H9 (cell line): ENCODE results near the gene PARVB. TPM values are rescaled to one million over a fixed set of nuclear protein-coding genes. Genes with fewer than 3 reads are reported as not detected.

Experiments used
- DNase-seq: peaks from one replicate; pipeline ENCODE4 v3.0.0-alpha.2; 2017
- H2AFZ ChIP-seq: one replicate; pipeline ENCODE4 v1.6.1; 2013; ENCODE audit warnings: mild to moderate bottlenecking, low read length, control low read depth, moderate library complexity
- H2AK5ac ChIP-seq: 2 replicates; pipeline ENCODE4 v1.6.1; 2013; ENCODE audit warnings: low read length, control low read depth, mixed read lengths; ENCODE audit not compliant: insufficient read length
- H2BK120ac ChIP-seq: one replicate; pipeline ENCODE4 v1.6.1; 2013; ENCODE audit warnings: low read depth, mild to moderate bottlenecking, low read length, control low read depth, inconsistent platforms; ENCODE audit not compliant: poor library complexity, severe bottlenecking
- H2BK12ac ChIP-seq: 2 replicates; pipeline ENCODE4 v1.6.1; 2013; ENCODE audit warnings: low read length, control low read depth, mixed read lengths, low read depth; ENCODE audit not compliant: insufficient read length
- H2BK15ac ChIP-seq: 2 replicates; pipeline ENCODE4 v1.6.1; 2013; ENCODE audit warnings: low read depth, low read length, control low read depth
- H2BK20ac ChIP-seq: one replicate; pipeline ENCODE4 v1.6.1; 2013; ENCODE audit warnings: low read depth, mild to moderate bottlenecking, low read length, control low read depth, inconsistent platforms; ENCODE audit not compliant: poor library complexity, severe bottlenecking
- H2BK5ac ChIP-seq: 2 replicates; pipeline ENCODE4 v1.6.1; 2013; ENCODE audit warnings: low read length, control low read depth, mixed read lengths; ENCODE audit not compliant: insufficient read length
- H3K14ac ChIP-seq: 2 replicates; pipeline ENCODE4 v1.6.1; 2013; ENCODE audit warnings: low read length, control low read depth; ENCODE audit not compliant: insufficient read depth
- H3K18ac ChIP-seq: 2 replicates; pipeline ENCODE4 v1.6.1; 2013; ENCODE audit warnings: low read depth, mild to moderate bottlenecking, mixed read lengths, low read length, control low read depth; ENCODE audit not compliant: insufficient read length
- H3K23ac ChIP-seq: 2 replicates; pipeline ENCODE4 v1.6.1; 2013; ENCODE audit warnings: low read length, control low read depth, mixed read lengths, low read depth; ENCODE audit not compliant: insufficient read length
- H3K23me2 ChIP-seq: 2 replicates; pipeline ENCODE4 v1.6.1; 2013; ENCODE audit warnings: low read depth, mild to moderate bottlenecking, mixed read lengths, low read length, control low read depth; ENCODE audit not compliant: insufficient read length, poor library complexity, severe bottlenecking
- H3K27ac ChIP-seq: 2 replicates; pipeline ENCODE4 v1.5.1; 2013; ENCODE audit warnings: low read length, control low read depth, mixed read lengths, low read depth; ENCODE audit not compliant: insufficient read length
- H3K27me3 ChIP-seq: 2 replicates; pipeline ENCODE4 v1.6.1; 2013; ENCODE audit warnings: low read length, control low read depth, inconsistent platforms; ENCODE audit not compliant: insufficient read depth
- H3K4ac ChIP-seq: 2 replicates; pipeline ENCODE4 v1.6.1; 2013; ENCODE audit warnings: low read depth, mild to moderate bottlenecking, control low read depth, inconsistent platforms, low read length, moderate library complexity
- H3K4me1 ChIP-seq: 2 replicates; pipeline ENCODE4 v1.6.1; 2013; ENCODE audit warnings: low read length, control low read depth, inconsistent platforms; ENCODE audit not compliant: insufficient read depth
- H3K4me2 ChIP-seq: 2 replicates; pipeline ENCODE4 v1.6.1; 2013; ENCODE audit warnings: low read length, control low read depth, mixed read lengths; ENCODE audit not compliant: insufficient read length, insufficient read depth
- H3K56ac ChIP-seq: 2 replicates; pipeline ENCODE4 v1.6.1; 2013; ENCODE audit warnings: low read depth, mild to moderate bottlenecking, mixed read lengths, low read length, control low read depth; ENCODE audit not compliant: insufficient read length
- H3K79me1 ChIP-seq: 2 replicates; pipeline ENCODE4 v1.6.1; 2013; ENCODE audit warnings: low read depth, mild to moderate bottlenecking, moderate library complexity, low read length, control low read depth, inconsistent platforms; ENCODE audit not compliant: insufficient read depth, poor library complexity, severe bottlenecking
- H3K79me2 ChIP-seq: 2 replicates; pipeline ENCODE4 v1.6.1; 2013; ENCODE audit warnings: low read length, control low read depth, inconsistent platforms; ENCODE audit not compliant: insufficient read depth
- H3K9ac ChIP-seq: 2 replicates; pipeline ENCODE4 v1.6.1; 2013; ENCODE audit warnings: low read length, control low read depth, mixed read lengths; ENCODE audit not compliant: insufficient read length; ENCODE audit errors: extremely low read depth
- H3K9me3 ChIP-seq: one replicate; pipeline ENCODE4 v1.6.1; 2013; ENCODE audit warnings: low read depth, low read length, inconsistent platforms; ENCODE audit not compliant: control insufficient read depth
- H3T11ph ChIP-seq: one replicate; pipeline ENCODE4 v1.6.1; 2013; ENCODE audit warnings: mild to moderate bottlenecking, low read length, control low read depth, inconsistent platforms
- H4K20me1 ChIP-seq: one replicate; pipeline ENCODE4 v1.6.1; 2013; ENCODE audit not compliant: control insufficient read depth, insufficient read length, insufficient read depth
- H4K5ac ChIP-seq: 2 replicates; pipeline ENCODE4 v1.6.1; 2013; ENCODE audit warnings: low read depth, mild to moderate bottlenecking, mixed read lengths, low read length, control low read depth; ENCODE audit not compliant: insufficient read length
- H4K8ac ChIP-seq: replicated peaks from 2 replicates; pipeline ENCODE4 v1.6.1; 2013; ENCODE audit warnings: low read length, control low read depth, mixed read lengths, low read depth; ENCODE audit not compliant: insufficient read length
- H4K91ac ChIP-seq: 2 replicates; pipeline ENCODE4 v1.6.1; 2013; ENCODE audit warnings: low read depth, mild to moderate bottlenecking, moderate library complexity, mixed read lengths, low read length, control low read depth; ENCODE audit not compliant: insufficient read length
- H3K27ac Mint-ChIP-seq, 3 experiments: 2 replicates in 2 of 3; 3 replicates in 1 of 3; pipeline ENCODE4 v1.8.0; 2020 to 2021; ENCODE audit warnings: mixed read lengths in 3 of 3, mild to moderate bottlenecking in 1 of 3, moderate library complexity in 1 of 3
- H3K27me3 Mint-ChIP-seq: 2 replicates; pipeline ENCODE4 v1.8.0; 2021; ENCODE audit warnings: low read depth, mild to moderate bottlenecking, moderate library complexity, mixed read lengths
- H3K36me3 Mint-ChIP-seq, 3 experiments: 2 replicates in 2 of 3; 3 replicates in 1 of 3; pipeline ENCODE4 v1.8.0; 2020 to 2021; ENCODE audit warnings: low read depth in 3 of 3, mixed read lengths in 3 of 3; ENCODE audit not compliant: insufficient read depth in 1 of 3
- H3K4me1 Mint-ChIP-seq, 2 experiments: 2 replicates each; pipeline ENCODE4 v1.8.0; 2020; ENCODE audit warnings: mixed read lengths in 2 of 2
- H3K4me3 Mint-ChIP-seq, 2 experiments: 2 replicates in 1 of 2; 3 replicates in 1 of 2; pipeline ENCODE4 v1.8.0; 2020 to 2021; ENCODE audit warnings: mild to moderate bottlenecking in 2 of 2, mixed read lengths in 2 of 2, moderate library complexity in 1 of 2
- H3K9me3 Mint-ChIP-seq, 2 experiments: 2 replicates in 1 of 2; 3 replicates in 1 of 2; pipeline ENCODE4 v1.8.0; 2020; ENCODE audit warnings: mild to moderate bottlenecking in 2 of 2, mixed read lengths in 2 of 2, moderate library complexity in 1 of 2
- WGBS: extraction: QIAGEN DNeasy Blood & Tissue Kit; methylation state at CpG from one replicate; pipeline ENCODE4 v1.1.7; 2013; ENCODE audit warnings: missing lambda C conversion rate, low lambda C conversion rate, mixed read lengths; ENCODE audit not compliant: insufficient read length; ENCODE audit errors: extremely low coverage; 5-methylcytosine and 5-hydroxymethylcytosine counted together
- total RNA-seq: library from RNA; stranded (reverse); gene quantifications from 2 replicates; pipeline ENCODE4 v1.2.1, GENCODE V29; 2021
- TF ChIP-seq, protein P1 (sequence below): fragments of 200-600 bp; sonication (generic); conservative IDR thresholded peaks from 3 replicates; pipeline ENCODE4 v1.8.0; 2021; ENCODE audit warnings: antibody characterized with exemption, mild to moderate bottlenecking

PARVB gene
- total RNA-seq, 1 experiment from 2014 or later: 15.6 TPM

DNA sequence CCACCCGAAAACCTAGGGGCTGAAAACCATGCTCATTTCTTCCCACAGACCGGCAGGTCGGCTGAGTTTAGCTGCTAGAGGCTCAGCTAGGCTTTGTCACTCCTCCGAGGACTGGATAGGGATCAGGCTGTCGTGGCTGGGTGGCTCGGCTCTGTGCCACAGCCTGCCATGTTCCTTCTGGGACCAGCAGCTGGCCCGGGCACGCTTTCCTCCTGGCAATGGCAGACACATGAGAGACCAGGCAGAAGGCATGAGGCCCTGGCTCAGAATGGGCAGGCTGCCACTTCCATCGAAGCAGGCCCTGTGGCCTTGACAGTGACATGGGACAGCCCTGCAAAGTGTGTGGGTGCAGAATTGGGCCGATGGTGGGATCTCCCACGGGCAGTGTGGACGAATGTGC is 177.6 kb downstream of the PARVB start:
- Mint-ChIP-seq H3K27me3 (peaks cover 7% of the 10 kb centered on the region), H3K4me1 (peaks cover 0 to 4% of the 10 kb centered on the region in 2 experiments; a peak in 2 of 4 replicates), H3K9me3 (no peaks in the 10 kb centered on the region), H3K27ac (0 out of 7 replicates have a peak overlapping the region, but pooled peaks of 1 of the 3 experiments have one; percentile 49), H3K4me3 (no peak overlapping the region), H3K36me3 (no peaks in the 10 kb centered on the region; a peak in 1 of 7 replicates)
- no peak overlapping the region for H2BK20ac ChIP-seq
- H2BK15ac ChIP-seq: no peak overlapping the region
- no peaks in the 10 kb centered on the region for H3K27me3 ChIP-seq
- H4K5ac ChIP-seq: no peak overlapping the region
- no peak for DNase-seq
- no peaks in the 10 kb centered on the region for H3K9me3 ChIP-seq
- no peak overlapping the region for H3K23ac ChIP-seq
- WGBS: no CpG with 5 or more reads among the region's 12 CpGs
- H2AFZ ChIP-seq: no peak overlapping the region
- H2BK12ac ChIP-seq: no peak overlapping the region
- H3T11ph ChIP-seq: no peak overlapping the region
- no peak overlapping the region for H4K8ac ChIP-seq
- no peak overlapping the region for H2BK120ac ChIP-seq
- no peak overlapping the region for H3K4me2 ChIP-seq
- H3K18ac ChIP-seq: peak overlapping the region; percentile 16
- H3K14ac ChIP-seq: peak overlapping the region; percentile 64; the same call in 1 of the 2 replicates
- H3K27ac ChIP-seq: no peak overlapping the region
- no peak overlapping the region for H2BK5ac ChIP-seq
- no peak overlapping the region for H2AK5ac ChIP-seq
- H3K79me1 ChIP-seq: no peaks in the 10 kb centered on the region
- no peaks in the 10 kb centered on the region for H3K79me2 ChIP-seq
- H4K20me1 ChIP-seq: peaks cover 5% of the 10 kb centered on the region
- H3K9ac ChIP-seq: no peak overlapping the region
- H3K23me2 ChIP-seq: no peaks in the 10 kb centered on the region
- no peaks in the 10 kb centered on the region for H3K4me1 ChIP-seq
- TF ChIP-seq, protein P1, sequence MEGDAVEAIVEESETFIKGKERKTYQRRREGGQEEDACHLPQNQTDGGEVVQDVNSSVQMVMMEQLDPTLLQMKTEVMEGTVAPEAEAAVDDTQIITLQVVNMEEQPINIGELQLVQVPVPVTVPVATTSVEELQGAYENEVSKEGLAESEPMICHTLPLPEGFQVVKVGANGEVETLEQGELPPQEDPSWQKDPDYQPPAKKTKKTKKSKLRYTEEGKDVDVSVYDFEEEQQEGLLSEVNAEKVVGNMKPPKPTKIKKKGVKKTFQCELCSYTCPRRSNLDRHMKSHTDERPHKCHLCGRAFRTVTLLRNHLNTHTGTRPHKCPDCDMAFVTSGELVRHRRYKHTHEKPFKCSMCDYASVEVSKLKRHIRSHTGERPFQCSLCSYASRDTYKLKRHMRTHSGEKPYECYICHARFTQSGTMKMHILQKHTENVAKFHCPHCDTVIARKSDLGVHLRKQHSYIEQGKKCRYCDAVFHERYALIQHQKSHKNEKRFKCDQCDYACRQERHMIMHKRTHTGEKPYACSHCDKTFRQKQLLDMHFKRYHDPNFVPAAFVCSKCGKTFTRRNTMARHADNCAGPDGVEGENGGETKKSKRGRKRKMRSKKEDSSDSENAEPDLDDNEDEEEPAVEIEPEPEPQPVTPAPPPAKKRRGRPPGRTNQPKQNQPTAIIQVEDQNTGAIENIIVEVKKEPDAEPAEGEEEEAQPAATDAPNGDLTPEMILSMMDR: no peak
- H4K91ac ChIP-seq: no peak overlapping the region
- no peak overlapping the region for H3K56ac ChIP-seq
- H3K4ac ChIP-seq: no peak overlapping the region
